OCI-LY7 (cell line): ENCODE measurements around the gene DHRS12. TPM values are rescaled to one million over a fixed set of nuclear protein-coding genes. Genes with fewer than 3 reads are reported as not detected.
A peak's percentile ranks its signal among the peaks of the same experiment; 100 is the strongest.

Source experiments
- BruUV-seq: library from RNA; stranded (reverse); fragments of 400-500 nt; replicated peaks from 2 replicates; lab custom pipeline; 2021; lab: Mats Ljungman, UMichigan
- CTCF ChIA-PET: fragments of 300-600 bp; sonication (Branson Sonifier 250); formaldehyde crosslinking; loops from one replicate; lab custom pipeline; 2022; ENCODE audit warnings: antibody characterized with exemption; ENCODE audit not compliant: unreplicated experiment; lab: Charles Lee
- POLR2A ChIA-PET: fragments of 300-600 bp; sonication (Branson Sonifier 250); formaldehyde crosslinking; loops from one replicate; lab custom pipeline; 2022; ENCODE audit warnings: antibody characterized with exemption; lab: Charles Lee
- DNase-seq: peaks from one replicate; pipeline ENCODE4 v3.0.0-alpha.2; 2015; ENCODE audit warnings: low spot score
- H2AFZ ChIP-seq: fragments of 200-600 bp; sonication (generic), shearing (Covaris generic); 2 replicates; pipeline ENCODE4 v1.6.1; 2014; ENCODE audit warnings: mild to moderate bottlenecking, antibody characterized with exemption, low read length, moderate library complexity
- H3K27ac ChIP-seq: fragments of 200-600 bp; sonication (generic); 2 replicates; pipeline ENCODE4 v1.5.1; 2014; ENCODE audit warnings: mixed run types, low read depth, mild to moderate bottlenecking, moderate library complexity, low read length, inconsistent platforms; ENCODE audit not compliant: poor library complexity, severe bottlenecking
- H3K36me3 ChIP-seq: fragments of 200-600 bp; sonication (generic); 2 replicates; pipeline ENCODE4 v1.6.1; 2014; ENCODE audit warnings: mild to moderate bottlenecking, antibody characterized with exemption, low read length, moderate library complexity, mixed read lengths; ENCODE audit not compliant: insufficient read depth
- H3K4me1 ChIP-seq: fragments of 200-600 bp; sonication (generic); 2 replicates; pipeline ENCODE4 v1.5.1; 2014; ENCODE audit warnings: mild to moderate bottlenecking, low read length; ENCODE audit not compliant: insufficient read depth, poor library complexity, severe bottlenecking
- H3K4me2 ChIP-seq: fragments of 200-600 bp; sonication (generic); 2 replicates; pipeline ENCODE4 v1.6.1; 2014; ENCODE audit warnings: mild to moderate bottlenecking, low read length
- H3K4me3 ChIP-seq: fragments of 200-600 bp; sonication (generic); 2 replicates; pipeline ENCODE4 v1.5.1; 2014; ENCODE audit warnings: mild to moderate bottlenecking, low read depth, low read length; ENCODE audit not compliant: poor library complexity, severe bottlenecking
- H3K79me2 ChIP-seq: fragments of 200-600 bp; sonication (generic); 2 replicates; pipeline ENCODE4 v1.6.1; 2016; ENCODE audit warnings: low read depth, mild to moderate bottlenecking, low read length, moderate library complexity, mixed read lengths; ENCODE audit not compliant: insufficient read depth
- H3K9me2 ChIP-seq: fragments of 200-600 bp; sonication (generic); 2 replicates; pipeline ENCODE4 v1.6.1; 2016; ENCODE audit warnings: mild to moderate bottlenecking, low read length, mixed read lengths; ENCODE audit not compliant: insufficient read depth
- H3K9me3 ChIP-seq: fragments of 200-600 bp; sonication (generic); 2 replicates; pipeline ENCODE4 v1.6.1; 2014; ENCODE audit warnings: mild to moderate bottlenecking, mixed run types, low read length, mixed read lengths
- H4K20me1 ChIP-seq: fragments of 200-600 bp; sonication (generic); 2 replicates; pipeline ENCODE4 v1.6.1; 2014; ENCODE audit warnings: mild to moderate bottlenecking, antibody characterized with exemption, low read length, moderate library complexity, mixed read lengths; ENCODE audit not compliant: insufficient read depth
- EZH2phosphoT487 ChIP-seq: fragments of 200-600 bp; sonication (generic); IDR thresholded peaks from 2 replicates; pipeline ENCODE4 v1.6.1; 2018; ENCODE audit warnings: low read depth, borderline replicate concordance, mild to moderate bottlenecking, mixed run types, antibody characterized with exemption, low read length, moderate library complexity, mixed read lengths
- intact Hi-C: fragments of 100-400 bp; cut with micrococcal nuclease; formaldehyde crosslinking; loops from one replicate; pipeline ENCODE4 v1.10.0; 2022; ENCODE audit not compliant: unreplicated experiment
- total RNA-seq, 2 experiments: library from RNA; depleted of rRNA in 1 of 2; stranded (reverse); fragments of >200 nt in 1 of 2; shearing (Covaris generic) in 1 of 2; gene quantifications; 2 replicates each; pipeline ENCODE4 v1.2.3, GENCODE V29; 2014 to 2022
- TF ChIP-seq, protein P1 (sequence below): fragments of 200-600 bp; sonication (generic); conservative IDR thresholded peaks from 2 replicates; pipeline ENCODE4 v1.5.1; 2014; ENCODE audit warnings: mild to moderate bottlenecking, antibody characterized with exemption, low read length, moderate library complexity, mixed read lengths

DHRS12 gene
- total RNA-seq, 2 experiments from 2014 or later: 3.5 to 11.9 TPM

DNA sequence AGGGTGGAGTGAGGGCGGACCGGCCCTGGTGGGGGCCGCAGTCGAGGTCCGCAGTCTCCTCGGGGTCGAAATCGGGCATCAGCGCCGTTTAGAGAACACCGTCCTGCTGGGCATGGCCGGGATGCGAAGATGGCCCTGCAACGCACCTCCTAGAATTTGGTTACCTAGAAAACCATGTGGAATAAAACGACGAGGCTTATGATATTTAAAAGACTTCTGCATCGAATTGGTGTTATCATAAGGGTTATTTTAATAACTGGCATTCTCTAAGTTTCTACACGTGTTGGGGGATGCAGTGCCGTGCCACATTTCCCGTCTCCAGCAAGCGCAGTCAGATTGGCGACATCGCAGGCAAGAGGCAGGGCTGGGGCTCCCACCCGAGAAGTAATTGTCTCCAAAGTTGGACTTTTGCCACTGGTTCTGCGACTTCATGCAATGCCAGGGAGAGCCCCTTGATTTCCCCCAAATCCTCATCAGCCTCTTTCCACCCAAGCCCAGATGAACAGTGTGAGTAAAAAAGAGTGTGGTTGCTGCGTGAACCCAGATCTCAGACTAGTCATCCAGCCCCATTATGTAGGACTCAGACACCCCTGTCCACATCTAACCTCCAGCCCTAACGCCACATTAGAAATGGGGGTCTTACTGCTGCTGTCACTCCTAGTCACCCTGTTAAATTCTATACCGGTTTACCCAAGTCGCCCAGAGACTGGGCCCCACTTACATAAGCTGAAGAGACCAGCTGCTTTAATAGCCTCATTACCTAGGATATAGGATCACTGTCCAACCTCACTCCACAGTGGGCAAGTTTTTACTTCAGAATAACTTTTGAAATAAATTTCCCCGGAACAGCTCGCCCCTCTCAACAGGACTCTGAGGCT lies 571 bp upstream of the DHRS12 start:
- Histone ChIP-seq H3K79me2 (peaks cover 10% of the 10 kb centered on the region; the same call in 1 of the 2 replicates), H2AFZ (peak overlapping the region; percentile 79; the same call in 1 of the 2 replicates), H3K9me2 (no peaks in the 10 kb centered on the region), H3K4me3 (peak overlapping the region; percentile 84), H3K9me3 (no peaks in the 10 kb centered on the region), H3K4me2 (peak overlapping the region; percentile 86), H3K27ac (peak overlapping the region; percentile 67), H3K36me3 (0 out of 2 replicates have a peak, but pooled peaks cover 8% of the 10 kb centered on the region), H3K4me1 (peaks cover 69% of the 10 kb centered on the region), H4K20me1 (no peaks in the 10 kb centered on the region)
- TF ChIP-seq, protein P1, sequence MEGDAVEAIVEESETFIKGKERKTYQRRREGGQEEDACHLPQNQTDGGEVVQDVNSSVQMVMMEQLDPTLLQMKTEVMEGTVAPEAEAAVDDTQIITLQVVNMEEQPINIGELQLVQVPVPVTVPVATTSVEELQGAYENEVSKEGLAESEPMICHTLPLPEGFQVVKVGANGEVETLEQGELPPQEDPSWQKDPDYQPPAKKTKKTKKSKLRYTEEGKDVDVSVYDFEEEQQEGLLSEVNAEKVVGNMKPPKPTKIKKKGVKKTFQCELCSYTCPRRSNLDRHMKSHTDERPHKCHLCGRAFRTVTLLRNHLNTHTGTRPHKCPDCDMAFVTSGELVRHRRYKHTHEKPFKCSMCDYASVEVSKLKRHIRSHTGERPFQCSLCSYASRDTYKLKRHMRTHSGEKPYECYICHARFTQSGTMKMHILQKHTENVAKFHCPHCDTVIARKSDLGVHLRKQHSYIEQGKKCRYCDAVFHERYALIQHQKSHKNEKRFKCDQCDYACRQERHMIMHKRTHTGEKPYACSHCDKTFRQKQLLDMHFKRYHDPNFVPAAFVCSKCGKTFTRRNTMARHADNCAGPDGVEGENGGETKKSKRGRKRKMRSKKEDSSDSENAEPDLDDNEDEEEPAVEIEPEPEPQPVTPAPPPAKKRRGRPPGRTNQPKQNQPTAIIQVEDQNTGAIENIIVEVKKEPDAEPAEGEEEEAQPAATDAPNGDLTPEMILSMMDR: no peak
- TF ChIP-seq EZH2phosphoT487: no peak
- TSS peak; percentile 83 for BruUV-seq
- intact Hi-C loops: loop anchor here (2.0 kb wide), 1 partner anchor 352 kb away; the partner anchor contains the start of gene INTS6
- ChIA-PET CTCF (no interaction called here), POLR2A (interaction anchor here (0.7 to 2.2 kb wide), 5 partner anchors 17 to 1251 kb away, joined by 3 to 14 read pairs (median 6); partner anchors contain the start of gene INTS6)
- DNase-seq: no peak

- no peak for DNase-seq
- Histone ChIP-seq H4K20me1 (no peaks in the 10 kb centered on the region), H3K4me2 (peak overlapping the region; percentile 86), H3K4me3 (peak overlapping the region; percentile 84), H3K79me2 (peaks cover 10% of the 10 kb centered on the region; the same call in 1 of the 2 replicates), H2AFZ (peak overlapping the region; percentile 79; the same call in 1 of the 2 replicates), H3K9me2 (no peaks in the 10 kb centered on the region), H3K27ac (peak overlapping the region; percentile 67), H3K36me3 (0 out of 2 replicates have a peak, but pooled peaks cover 8% of the 10 kb centered on the region), H3K4me1 (peaks cover 77% of the 10 kb centered on the region), H3K9me3 (no peaks in the 10 kb centered on the region)
- CTCF ChIA-PET: interaction anchor here (0.6 to 0.7 kb wide), 2 partner anchors 29 to 238 kb away, joined by 3 read pairs; no protein-coding TSS in a partner anchor
- no TSS peak for BruUV-seq
- POLR2A ChIA-PET: interaction anchor here (0.6 to 2.8 kb wide), 7 partner anchors 10 to 371 kb away, joined by 3 to 6 read pairs (median 3); partner anchors contain the start of gene INTS6
- intact Hi-C loops: no loop called here
- no peak for TF ChIP-seq EZH2phosphoT487
- TF ChIP-seq, protein P1: no peak
These were observed 1.1 kb downstream of the DHRS12 start for GRCh38 chr13:51802631-51803418.
